ENCODE measurements around the gene KCNQ1.

GRCh38 chr11:2719831-2720590 is 275.2 kb downstream of the KCNQ1 start:
- no peak for TF ChIP-seq CTCF (IDR thresholded peaks at IDR 0.05)
- no peak for TF ChIP-seq POLR2AphosphoS5 (IDR thresholded peaks at IDR 0.05)
- no peak for TF ChIP-seq POLR2A (IDR thresholded peaks at IDR 0.05)
- TF ChIP-seq EP300 (IDR thresholded peaks at IDR 0.05): no peak

Measured in sigmoid colon (tissue), 4 donors.